GM21390 (cell line): Measurements from ENCODE around the gene TIMP4.

ENCODE experiments used
- ATAC-seq: cut with Tn5 transposase; IDR thresholded peaks from one replicate; pipeline ENCODE4 v1.9.1; 2021; ENCODE audit not compliant: unreplicated experiment

The TIMP4 gene

DNA sequence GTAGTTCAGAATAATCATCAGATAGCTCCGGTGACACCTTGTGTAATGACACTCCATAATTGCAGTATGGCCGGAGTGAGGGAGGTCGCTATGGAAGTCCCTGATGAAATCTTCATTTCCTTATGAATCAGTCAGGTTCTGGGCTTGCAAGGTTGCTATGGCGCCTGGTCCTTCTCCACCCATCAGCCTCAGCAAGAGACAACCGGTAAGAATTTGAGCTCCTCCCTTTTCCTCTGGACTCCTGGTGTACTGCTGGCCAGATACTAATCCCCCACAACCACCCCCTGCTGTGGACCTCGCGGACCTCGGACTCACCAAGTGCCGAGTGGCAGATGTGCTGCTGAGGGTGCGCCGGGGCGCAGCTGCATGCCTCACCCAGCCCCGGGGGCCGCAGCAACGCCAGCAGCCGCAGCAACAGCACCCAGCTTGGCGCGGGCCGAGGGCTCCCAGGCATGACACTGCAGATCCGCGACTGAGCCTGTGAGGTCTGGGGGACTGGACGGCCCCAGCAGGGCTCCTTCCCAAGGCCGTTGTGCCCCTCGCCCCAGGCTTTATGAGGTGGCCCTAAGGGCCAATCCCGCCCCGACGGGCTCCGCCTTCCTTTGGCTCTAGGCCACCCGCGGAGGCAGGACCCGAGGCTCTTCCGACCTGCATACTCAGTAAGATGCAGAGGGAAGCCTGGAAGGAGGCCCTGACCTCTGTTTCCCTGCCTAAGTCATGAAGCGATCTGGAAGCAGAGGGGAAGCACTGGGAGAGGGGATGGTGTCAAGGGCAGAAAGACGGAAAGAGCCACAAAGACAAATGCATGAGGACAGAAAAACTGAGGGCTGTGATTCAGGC is at the start of gene TIMP4:
TSS of gene TIMP4 (minus strand) at position 526 of the 840 bp plus-strand sequence. CDS start at position 454, 72 bp downstream.
- ATAC-seq, result no peak

GRCh38 chr3:12205171-12205570 is 46.5 kb upstream of the TIMP4 start:
- no peak for ATAC-seq

DNA sequence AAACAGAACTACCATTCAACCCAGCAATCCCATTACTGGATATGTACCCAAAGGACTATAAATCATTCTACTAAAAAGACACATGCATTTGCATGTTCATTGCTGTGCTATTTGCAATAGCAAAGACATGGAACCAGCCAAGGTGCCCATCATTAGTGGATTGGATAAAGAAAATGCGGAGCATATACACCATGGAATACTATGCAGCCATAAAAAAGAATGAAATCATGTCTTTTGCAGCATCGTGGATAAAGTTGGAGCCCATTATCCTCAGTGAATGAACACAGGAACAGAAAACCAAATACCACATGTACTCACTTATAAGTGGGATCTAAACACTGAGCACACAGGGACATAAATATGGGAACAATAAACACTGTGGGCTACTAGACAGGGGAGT is 43.1 kb upstream of the TIMP4 start:
- no peak for ATAC-seq

DNA sequence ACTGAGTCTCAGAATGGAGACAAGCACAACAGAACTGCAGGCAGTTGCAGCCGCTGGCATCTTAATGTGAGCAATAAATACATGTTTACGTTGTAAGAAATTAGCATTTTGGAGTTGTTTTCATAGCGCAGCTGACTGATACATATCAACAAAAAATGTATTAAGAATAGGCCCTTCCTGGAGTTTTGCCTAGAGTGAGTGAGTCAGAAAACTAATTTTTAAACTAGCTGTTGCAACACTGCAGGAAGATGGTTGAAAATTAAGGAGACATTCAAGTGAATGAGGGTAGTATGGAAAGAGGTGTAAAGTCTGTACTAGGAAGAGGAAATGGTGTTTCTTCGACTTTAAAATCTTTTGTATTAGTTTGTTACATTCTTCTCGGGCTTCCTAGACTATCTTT is 39.6 kb upstream of the TIMP4 start:
- ATAC-seq, result no peak

DNA sequence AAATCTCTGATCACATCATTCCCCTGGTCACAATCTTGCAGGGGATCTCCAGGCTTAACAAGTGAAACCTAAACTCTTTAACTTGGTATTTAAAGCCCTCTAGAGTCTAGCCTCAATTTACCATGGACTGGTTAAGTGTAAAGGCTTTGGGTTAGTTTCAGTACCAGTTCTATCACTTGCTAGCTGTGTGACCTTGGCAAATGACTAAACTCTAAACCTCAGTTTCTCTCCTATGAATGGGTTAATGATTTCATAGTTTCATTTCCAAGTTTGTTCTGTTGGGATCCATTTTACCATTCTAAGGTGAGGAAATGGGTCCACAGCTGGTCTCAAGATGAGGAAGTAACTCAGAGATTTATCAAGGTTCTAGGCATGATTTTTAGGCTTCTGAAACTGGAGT is 38.8 kb upstream of the TIMP4 start:
- peak; percentile 52 for ATAC-seq

DNA sequence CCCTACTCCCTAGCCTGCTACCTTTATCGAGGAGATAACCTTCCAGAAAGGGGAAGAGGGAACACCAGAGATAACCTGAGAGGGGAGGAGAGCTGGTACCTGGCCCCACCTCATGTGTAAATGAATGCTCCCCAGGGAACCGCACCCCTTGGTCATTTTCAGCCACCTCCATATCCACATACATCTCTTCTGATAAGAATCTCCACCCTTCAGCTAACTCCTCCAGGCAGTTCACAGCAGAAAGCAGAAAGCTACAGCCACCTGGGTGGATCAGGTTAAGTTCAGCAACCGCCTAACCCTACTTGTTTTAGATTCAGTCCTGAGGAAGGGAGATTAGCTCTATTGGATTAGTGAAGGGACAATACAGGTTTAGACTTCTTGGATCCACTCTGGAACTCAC is 38.0 kb upstream of the TIMP4 start:
- ATAC-seq, result no peak

GRCh38 chr3:12195231-12195630 is 36.5 kb upstream of the TIMP4 start:
- ATAC-seq, result no peak

DNA sequence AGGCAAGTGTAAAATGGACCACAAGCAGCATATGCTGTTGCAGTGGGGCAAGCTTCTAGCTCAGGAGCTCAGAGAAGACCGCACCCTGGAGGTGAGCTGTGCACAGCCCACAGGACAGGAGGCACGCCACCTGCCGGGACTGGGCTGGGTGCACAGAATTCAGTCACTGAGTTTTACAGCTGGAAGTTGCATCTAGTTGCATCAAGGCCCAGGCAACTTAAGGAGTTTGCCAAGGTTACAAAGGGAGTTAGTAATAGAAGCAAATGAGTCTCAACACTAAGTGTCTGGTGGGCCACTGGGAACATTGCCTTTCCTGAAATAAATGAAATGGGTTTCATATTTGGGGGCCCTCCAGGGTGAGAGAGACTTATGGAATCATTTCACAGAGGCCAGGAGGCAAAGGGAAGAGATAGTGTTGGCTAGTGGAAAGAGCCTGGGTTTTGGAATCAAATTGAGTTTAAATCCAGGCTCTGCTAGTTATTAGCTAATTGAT is 36.0 kb upstream of the TIMP4 start:
- ATAC-seq, result peak; percentile 59

DNA sequence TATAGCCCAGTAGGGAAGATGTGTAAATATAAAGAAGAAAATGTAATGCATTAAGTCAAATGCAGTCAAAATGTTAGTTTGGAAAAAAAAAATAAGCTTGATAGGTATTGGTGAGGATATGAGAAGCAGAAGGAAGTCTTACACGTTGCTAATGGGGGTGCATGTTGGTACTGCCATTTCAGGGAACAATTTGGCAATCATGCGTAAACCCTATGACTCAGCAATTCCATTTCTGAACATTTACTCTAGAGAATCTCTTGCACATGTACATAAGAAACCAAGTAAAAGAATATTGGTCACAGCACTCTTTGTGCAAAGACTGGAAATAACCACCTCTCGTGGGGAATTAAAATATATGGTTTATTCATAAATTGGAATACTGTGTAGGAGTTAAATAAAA is 35.5 kb upstream of the TIMP4 start:
- no peak for ATAC-seq

- ATAC-seq, result peak; percentile 44
These were observed 34.9 kb upstream of the TIMP4 start for GRCh38 chr3:12193485-12194165.

- ATAC-seq, result no peak
These were observed 34.2 kb upstream of the TIMP4 start for GRCh38 chr3:12192655-12193484.

GRCh38 chr3:12192173-12192572 is 33.5 kb upstream of the TIMP4 start:
- no peak for ATAC-seq

GRCh38 chr3:12191559-12191958 is 32.8 kb upstream of the TIMP4 start:
- no peak for ATAC-seq

GRCh38 chr3:12190832-12191231 is 32.1 kb upstream of the TIMP4 start:
- ATAC-seq, result no peak

DNA sequence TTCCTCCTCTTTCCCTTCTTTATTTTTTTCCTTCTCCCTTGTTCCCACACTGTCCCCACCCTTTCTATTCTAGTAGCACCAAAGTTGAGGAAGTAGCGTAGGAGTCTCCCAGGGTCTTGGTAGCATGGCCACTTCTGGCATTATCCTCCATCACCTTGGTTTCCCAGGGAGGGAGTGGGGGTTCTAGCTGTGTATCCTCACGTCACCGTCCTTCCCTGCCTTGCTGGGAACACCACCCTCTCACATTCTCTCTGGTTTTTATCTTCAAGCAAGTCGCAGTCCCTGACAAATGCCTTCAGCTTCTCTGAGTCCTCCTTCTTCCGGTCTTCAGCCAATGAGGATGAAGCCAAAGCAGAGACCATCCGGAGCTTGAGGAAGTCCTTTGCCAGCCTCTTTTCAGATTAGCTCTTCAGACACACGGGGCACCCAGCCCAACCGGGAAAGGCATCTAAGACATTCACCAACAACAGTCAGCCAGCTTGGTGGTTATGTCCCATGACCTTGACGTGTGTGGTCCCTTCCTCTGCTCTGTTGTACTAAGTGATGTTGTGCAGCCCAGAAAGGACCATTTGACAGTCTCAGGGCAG is 31.6 kb upstream of the TIMP4 start:
- ATAC-seq, result no peak

DNA sequence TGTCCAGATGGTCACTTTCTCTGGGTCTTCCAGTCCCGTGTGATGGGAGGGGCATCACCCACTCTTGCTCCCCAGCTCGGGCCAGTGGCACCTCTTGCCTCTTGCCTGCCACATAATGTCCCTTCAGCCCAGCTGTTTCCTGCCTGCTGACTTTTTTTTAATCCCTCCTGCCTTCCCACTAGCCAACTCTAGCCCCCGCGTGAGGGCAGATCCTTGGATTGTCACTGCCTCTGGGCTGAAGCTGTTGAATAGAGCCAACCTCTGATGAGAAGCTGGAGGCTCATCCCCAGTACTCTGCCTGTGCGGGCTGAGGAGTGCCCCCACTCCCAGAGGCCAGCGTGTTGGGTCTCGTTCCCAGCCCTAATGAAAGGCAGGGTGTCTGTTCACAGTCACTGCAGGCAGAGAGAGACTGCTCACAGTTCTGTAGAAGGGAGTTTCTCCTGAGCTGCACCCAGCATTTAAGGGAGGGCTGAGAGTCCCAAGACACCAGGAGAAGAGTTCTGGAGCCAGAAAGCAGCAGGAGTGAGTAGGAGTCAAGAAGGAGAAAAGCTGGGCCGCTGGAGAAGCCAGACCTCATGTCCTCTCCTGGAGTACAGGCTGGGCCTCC is 30.1 kb upstream of the TIMP4 start:
- no peak for ATAC-seq

GRCh38 chr3:12188328-12188648 is 29.6 kb upstream of the TIMP4 start:
- no peak for ATAC-seq

- ATAC-seq, result peak; percentile 71
These were observed 29.0 kb upstream of the TIMP4 start for GRCh38 chr3:12187448-12188327.

- ATAC-seq, result no peak
These were observed 28.0 kb upstream of the TIMP4 start for GRCh38 chr3:12186515-12187286.
